ENCODE measurements around the gene FSHB. TPM values are rescaled to one million over a fixed set of nuclear protein-coding genes. Genes with fewer than 3 reads are reported as not detected.

Gene FSHB
- total RNA-seq, 1 donor from 2014 or later = not detected

- peaks cover 4% of the 10 kb centered on the region for H3K4me1 Mint-ChIP-seq (ENCODE audit: low read depth)
- no peak overlapping the region for H3K4me3 Mint-ChIP-seq (ENCODE audit: low read depth)
- H3K9me3 Mint-ChIP-seq (ENCODE audit: low read depth) = no peaks in the 10 kb centered on the region
- DNase-seq (ENCODE audit: low spot score, unreplicated experiment) = no peak
- H3K36me3 Mint-ChIP-seq (ENCODE audit: insufficient read depth) = no peaks in the 10 kb centered on the region
- no peak for TF ChIP-seq CTCF (IDR thresholded peaks at IDR 0.05; ENCODE audit: unreplicated experiment)
- H3K27ac Mint-ChIP-seq = no peak overlapping the region
- peaks cover 3% of the 10 kb centered on the region for H3K27me3 Mint-ChIP-seq
Observed at GRCh38 chr11:30282289-30282631, 51.4 kb downstream of the FSHB start.

Other genes with a start within 250 kb of the FSHB start
- 0.27 and 0.53 TPM in 2 replicates for gene KCNA4, start 214.0 kb upstream of the FSHB start, total RNA-seq
- 26.6 and 29.2 TPM in 2 replicates for gene ARL14EP, start 92.1 kb downstream of the FSHB start, total RNA-seq

Measured in progenitor cell of endocrine pancreas (in vitro differentiated cells).